ENCODE data around the gene USP24. TPM values are rescaled to one million over a fixed set of nuclear protein-coding genes. Genes with fewer than 3 reads are reported as not detected.

USP24 gene
- total RNA-seq, 1 experiment from 2014 or later = 35.3 TPM

- Histone ChIP-seq H3K79me2 (ENCODE audit: insufficient read depth, low read length) (no peaks in the 10 kb centered on the region), H3K4me1 (ENCODE audit: insufficient read depth, low read length) (no peaks in the 10 kb centered on the region), H3K27ac (ENCODE audit: insufficient read length, low read depth, low read length) (no peak overlapping the region), H4K5ac (ENCODE audit: insufficient read length, low read depth, low read length) (no peak overlapping the region), H3K79me1 (ENCODE audit: insufficient read depth, low read depth, low read length, poor library complexity, severe bottlenecking) (no peaks in the 10 kb centered on the region), H4K8ac (replicated peaks; ENCODE audit: insufficient read length, low read depth, low read length) (no peak overlapping the region), H3K14ac (ENCODE audit: insufficient read depth, low read length) (no peak overlapping the region), H2AFZ (ENCODE audit: low read length) (no peak overlapping the region), H4K20me1 (ENCODE audit: control insufficient read depth, insufficient read depth, insufficient read length) (no peaks in the 10 kb centered on the region), H2BK12ac (ENCODE audit: insufficient read length, low read depth, low read length) (no peak overlapping the region), H3K56ac (ENCODE audit: insufficient read length, low read depth, low read length) (no peak overlapping the region), H2AK5ac (ENCODE audit: insufficient read length, low read length) (no peak overlapping the region), H3T11ph (ENCODE audit: low read length) (no peak overlapping the region), H2BK15ac (ENCODE audit: low read depth, low read length) (no peak overlapping the region), H3K4me2 (ENCODE audit: insufficient read depth, insufficient read length, low read length) (no peak overlapping the region), H2BK20ac (ENCODE audit: low read depth, low read length, poor library complexity, severe bottlenecking) (no peak overlapping the region), H3K9me3 (ENCODE audit: control insufficient read depth, low read depth, low read length) (no peaks in the 10 kb centered on the region), H3K23ac (ENCODE audit: insufficient read length, low read depth, low read length) (no peak overlapping the region), H3K27me3 (ENCODE audit: insufficient read depth, low read length) (no peaks in the 10 kb centered on the region), H2BK5ac (ENCODE audit: insufficient read length, low read length) (no peak overlapping the region), H2BK120ac (ENCODE audit: low read depth, low read length, poor library complexity, severe bottlenecking) (no peak overlapping the region), H3K9ac (ENCODE audit: extremely low read depth, insufficient read length, low read length) (no peak overlapping the region), H3K18ac (ENCODE audit: insufficient read length, low read depth, low read length) (no peak overlapping the region), H3K23me2 (ENCODE audit: insufficient read length, low read depth, low read length, poor library complexity, severe bottlenecking) (no peaks in the 10 kb centered on the region), H3K4ac (ENCODE audit: low read depth, low read length) (no peak overlapping the region), H4K91ac (ENCODE audit: insufficient read length, low read depth, low read length) (no peak overlapping the region)
- H3K27me3 Mint-ChIP-seq (ENCODE audit: low read depth) = no peaks in the 10 kb centered on the region
- TF ChIP-seq CTCF (conservative IDR thresholded peaks at IDR 0.05) = no peak
- H3K27ac Mint-ChIP-seq = no peak overlapping the region; a peak in 1 of 7 replicates
- no peaks in the 10 kb centered on the region for H3K36me3 Mint-ChIP-seq (ENCODE audit: insufficient read depth in 1 of 3, low read depth in 3 of 3)
- H3K9me3 Mint-ChIP-seq = no peaks in the 10 kb centered on the region
- DNase-seq = no peak
- no peaks in the 10 kb centered on the region for H3K4me1 Mint-ChIP-seq
- no peak overlapping the region for H3K4me3 Mint-ChIP-seq
- WGBS (ENCODE audit: extremely low coverage, insufficient read length, low lambda C conversion rate) = no CpG with 5 or more reads among the region's 8 CpGs
Measured at GRCh38 chr1:55252942-55253589, 37.9 kb upstream of the USP24 start.

Data from H9 (cell line).